Vagina (tissue), 2 donors: ENCODE measurements around the gene RAB1A. TPM values are rescaled to one million over a fixed set of nuclear protein-coding genes. Genes with fewer than 3 reads are reported as not detected.
"Not testable (repeated sequence)": the region's sequence is repeated elsewhere in the genome, so short reads cannot be mapped to it uniquely, and the experiment has no call there.

ENCODE experiments used
- DNase-seq, 2 donors: peaks; one replicate each; pipeline ENCODE4 v3.0.0-alpha.2; 2017; ENCODE audit errors: extremely low spot score in 2 of 2
- H3K27ac ChIP-seq: fragments of 200-600 bp; sonication (generic); one replicate; pipeline ENCODE4 v1.5.1; 2019
- H3K27me3 ChIP-seq: fragments of 200-600 bp; sonication (generic); one replicate; pipeline ENCODE4 v1.5.1; 2019
- H3K36me3 ChIP-seq, 2 donors: fragments of 200-600 bp; sonication (generic); one replicate each; pipeline ENCODE4 v1.5.1; 2017 to 2019
- H3K4me1 ChIP-seq: fragments of 200-600 bp; sonication (generic); one replicate; pipeline ENCODE4 v1.5.1; 2019
- H3K4me3 ChIP-seq, 2 donors: fragments of 200-600 bp; sonication (generic); 1 replicate in 1 of 2; 2 replicates in 1 of 2; pipeline ENCODE4 v1.5.1; 2016 to 2019
- H3K9me3 ChIP-seq: fragments of 200-600 bp; sonication (generic); one replicate; pipeline ENCODE4 v1.5.1; 2019
- POLR2A ChIP-seq, 2 donors: fragments of 450-650 bp; IDR thresholded peaks; one replicate each; pipeline ENCODE4 v1.6.1; 2017; ENCODE audit warnings: antibody characterized with exemption in 2 of 2, mild to moderate bottlenecking in 2 of 2, moderate library complexity in 2 of 2
- POLR2AphosphoS5 ChIP-seq, 2 donors: sonication (generic); formaldehyde crosslinking; IDR thresholded peaks; one replicate each; pipeline ENCODE4 v1.9.0; 2017; ENCODE audit warnings: antibody characterized with exemption in 2 of 2, mild to moderate bottlenecking in 2 of 2, low read depth in 1 of 2; ENCODE audit not compliant: insufficient read depth in 1 of 2
- intact Hi-C: fragments of 100-400 bp; cut with DNase I; formaldehyde crosslinking; loops from one replicate; pipeline ENCODE4 v1.15.1; 2023
- total RNA-seq: library from RNA; depleted of rRNA; stranded (reverse); fragments of >200 nt; gene quantifications from one replicate; pipeline ENCODE4 v1.2.3, GENCODE V29; 2016
- TF ChIP-seq, protein P1 (sequence below), 3 experiments: fragments of 450-650 bp in 2 of 3; fragments of 200-600 bp in 1 of 3; sonication (generic) in 1 of 3; IDR thresholded peaks; one replicate each; pipeline ENCODE4 v1.5.1; 2017 to 2019; ENCODE audit warnings: antibody characterized with exemption in 3 of 3, mild to moderate bottlenecking in 2 of 3, moderate library complexity in 2 of 3

The RAB1A gene
- total RNA-seq, 1 donor from 2014 or later: 92.3 TPM

DNA sequence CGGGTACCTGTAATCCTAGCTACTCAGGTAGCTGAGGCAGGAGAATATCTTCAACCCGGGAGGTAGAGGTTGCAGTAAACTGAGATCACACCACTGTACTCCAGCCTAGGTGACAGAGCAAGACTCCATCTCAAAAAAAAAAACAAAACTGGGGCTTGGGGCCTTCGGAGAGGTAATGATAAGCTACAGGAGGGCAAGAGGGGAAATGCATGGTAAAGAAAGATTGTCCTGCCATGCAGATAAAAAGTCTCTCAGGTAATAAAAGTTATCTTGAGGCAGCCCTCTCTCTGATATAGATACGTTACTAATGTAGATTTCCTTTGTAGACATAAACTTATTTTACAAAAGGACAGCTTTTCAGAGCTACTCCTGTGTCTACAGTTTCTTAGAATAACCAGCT, 3.7 kb upstream of the RAB1A start:
- Histone ChIP-seq H3K9me3 (no peaks in the 10 kb centered on the region), H3K4me3 (no peak overlapping the region), H3K27ac (no peak overlapping the region), H3K36me3 (no peaks in the 10 kb centered on the region), H3K27me3 (no peaks in the 10 kb centered on the region), H3K4me1 (peaks cover 5% of the 10 kb centered on the region)
- TF ChIP-seq POLR2A (IDR thresholded peaks at IDR 0.05) (no peak), POLR2AphosphoS5 (IDR thresholded peaks at IDR 0.05; ENCODE audit: insufficient read depth in 1 of 2, low read depth in 1 of 2) (no peak)
- TF ChIP-seq, protein P1, sequence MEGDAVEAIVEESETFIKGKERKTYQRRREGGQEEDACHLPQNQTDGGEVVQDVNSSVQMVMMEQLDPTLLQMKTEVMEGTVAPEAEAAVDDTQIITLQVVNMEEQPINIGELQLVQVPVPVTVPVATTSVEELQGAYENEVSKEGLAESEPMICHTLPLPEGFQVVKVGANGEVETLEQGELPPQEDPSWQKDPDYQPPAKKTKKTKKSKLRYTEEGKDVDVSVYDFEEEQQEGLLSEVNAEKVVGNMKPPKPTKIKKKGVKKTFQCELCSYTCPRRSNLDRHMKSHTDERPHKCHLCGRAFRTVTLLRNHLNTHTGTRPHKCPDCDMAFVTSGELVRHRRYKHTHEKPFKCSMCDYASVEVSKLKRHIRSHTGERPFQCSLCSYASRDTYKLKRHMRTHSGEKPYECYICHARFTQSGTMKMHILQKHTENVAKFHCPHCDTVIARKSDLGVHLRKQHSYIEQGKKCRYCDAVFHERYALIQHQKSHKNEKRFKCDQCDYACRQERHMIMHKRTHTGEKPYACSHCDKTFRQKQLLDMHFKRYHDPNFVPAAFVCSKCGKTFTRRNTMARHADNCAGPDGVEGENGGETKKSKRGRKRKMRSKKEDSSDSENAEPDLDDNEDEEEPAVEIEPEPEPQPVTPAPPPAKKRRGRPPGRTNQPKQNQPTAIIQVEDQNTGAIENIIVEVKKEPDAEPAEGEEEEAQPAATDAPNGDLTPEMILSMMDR (IDR thresholded peaks at IDR 0.05): no peak
- DNase-seq: no peak
- intact Hi-C loops: loop anchor here (5.0 kb wide), 1 partner anchor 76 kb away; the partner anchor contains the start of gene CEP68

DNA sequence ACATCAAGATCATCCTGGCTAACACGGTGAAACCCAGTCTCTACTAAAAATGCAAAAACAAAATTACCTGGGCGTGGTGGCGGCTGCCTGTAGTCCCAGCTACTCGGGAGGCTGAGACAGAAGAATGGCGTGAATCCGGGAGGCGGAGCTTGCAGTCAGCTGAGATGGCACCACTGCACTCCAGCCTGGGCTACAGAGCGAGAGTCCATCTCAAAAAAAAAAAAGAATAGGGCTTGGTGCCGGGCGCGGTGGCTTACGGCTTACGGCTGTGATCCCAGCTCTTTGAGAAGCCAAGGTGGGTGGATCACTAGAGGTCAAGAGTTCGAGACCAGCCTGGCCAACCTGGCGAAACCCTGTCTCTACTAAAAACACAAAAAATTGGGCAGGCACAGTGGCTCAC, 3.0 kb upstream of the RAB1A start:
- not testable (repeated sequence) for H3K4me3 ChIP-seq, H3K27me3 ChIP-seq, H3K36me3 ChIP-seq, DNase-seq, H3K27ac ChIP-seq, H3K9me3 ChIP-seq
- H3K4me1 ChIP-seq: peaks cover 12% of the 10 kb centered on the region
- intact Hi-C loops: loop anchor here (5.0 kb wide), 1 partner anchor 76 kb away; the partner anchor contains the start of gene CEP68

DNA sequence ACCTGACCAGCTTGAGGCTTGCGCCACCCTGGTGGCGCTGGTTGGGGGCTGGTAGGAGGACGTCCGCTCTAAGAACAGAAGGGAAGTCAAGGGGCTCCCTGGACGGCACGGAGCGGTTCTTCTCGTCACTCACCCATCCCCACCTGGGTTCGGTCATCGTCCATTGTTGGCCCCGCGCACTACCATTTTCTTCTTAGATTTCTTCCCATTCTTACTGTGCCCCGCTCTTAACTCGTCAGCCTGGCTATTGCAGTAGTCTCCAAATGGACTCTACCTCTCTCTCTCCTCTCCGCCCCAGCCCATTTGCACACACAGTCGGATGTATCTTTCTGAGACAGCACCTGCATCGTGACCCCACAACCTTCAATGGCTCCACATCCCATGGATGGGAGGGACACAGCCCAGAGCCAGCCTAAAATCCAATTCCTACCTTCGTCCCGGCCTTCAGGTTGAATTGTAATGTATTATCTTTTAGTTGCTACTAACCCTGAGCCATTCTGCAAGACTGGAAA, 814 bp upstream of the RAB1A start:
- TF ChIP-seq, protein P1 (IDR thresholded peaks at IDR 0.05): no peak
- TF ChIP-seq POLR2A (IDR thresholded peaks at IDR 0.05) (no peak), POLR2AphosphoS5 (IDR thresholded peaks at IDR 0.05; ENCODE audit: insufficient read depth in 1 of 2, low read depth in 1 of 2) (no peak)
- intact Hi-C loops: loop anchor here (5.0 kb wide), 1 partner anchor 73 kb away; the partner anchor contains the start of gene CEP68
- peak overlapping the region; percentile 98 for H3K27ac ChIP-seq
- H3K4me1 ChIP-seq: peaks cover 34% of the 10 kb centered on the region
- no peaks in the 10 kb centered on the region for H3K27me3 ChIP-seq
- H3K36me3 ChIP-seq: no peaks in the 10 kb centered on the region
- H3K9me3 ChIP-seq: no peaks in the 10 kb centered on the region
- peak overlapping the region; percentile 98 to 99 for H3K4me3 ChIP-seq
- DNase-seq: no peak

DNA sequence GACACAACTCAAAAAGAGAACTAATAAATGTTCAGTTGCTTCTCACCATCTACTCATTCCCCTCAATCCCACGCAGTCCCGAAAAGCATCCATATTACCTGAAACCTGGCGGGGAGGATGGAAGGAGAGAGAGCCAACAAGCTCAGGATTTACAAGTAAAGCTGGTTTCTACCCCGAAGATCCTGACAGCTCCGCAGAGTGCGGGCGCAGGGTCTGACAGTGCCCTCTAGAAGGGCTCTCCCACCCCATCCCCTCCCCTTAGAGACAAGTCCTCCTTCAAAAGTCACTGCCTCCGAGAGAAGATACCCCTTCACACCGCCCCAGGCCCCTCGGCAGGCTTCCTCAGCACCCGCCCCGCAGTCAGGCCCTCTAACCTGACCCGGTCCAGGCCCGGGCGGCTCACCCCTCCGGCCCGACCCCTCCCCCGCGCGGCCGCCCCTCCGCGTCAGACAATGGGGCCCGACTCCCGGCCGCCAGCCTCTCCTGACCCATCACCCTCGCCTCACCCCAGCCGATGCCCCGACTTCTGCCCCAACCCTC, 550 bp downstream of the RAB1A start:
- Histone ChIP-seq H3K4me3 (peak overlapping the region; percentile 98 to 99), H3K9me3 (no peaks in the 10 kb centered on the region), H3K36me3 (no peaks in the 10 kb centered on the region), H3K27ac (peak overlapping the region; percentile 98), H3K4me1 (peaks cover 48% of the 10 kb centered on the region), H3K27me3 (no peaks in the 10 kb centered on the region)
- TF ChIP-seq POLR2AphosphoS5 (IDR thresholded peaks at IDR 0.05; ENCODE audit: insufficient read depth in 1 of 2, low read depth in 1 of 2): no peak
- no peak for TF ChIP-seq POLR2A (IDR thresholded peaks at IDR 0.05)
- TF ChIP-seq, protein P1 (IDR thresholded peaks at IDR 0.05): no peak
- intact Hi-C loops: no loop called here
- DNase-seq: peak in 1 of 2 donors; percentile 93

DNA sequence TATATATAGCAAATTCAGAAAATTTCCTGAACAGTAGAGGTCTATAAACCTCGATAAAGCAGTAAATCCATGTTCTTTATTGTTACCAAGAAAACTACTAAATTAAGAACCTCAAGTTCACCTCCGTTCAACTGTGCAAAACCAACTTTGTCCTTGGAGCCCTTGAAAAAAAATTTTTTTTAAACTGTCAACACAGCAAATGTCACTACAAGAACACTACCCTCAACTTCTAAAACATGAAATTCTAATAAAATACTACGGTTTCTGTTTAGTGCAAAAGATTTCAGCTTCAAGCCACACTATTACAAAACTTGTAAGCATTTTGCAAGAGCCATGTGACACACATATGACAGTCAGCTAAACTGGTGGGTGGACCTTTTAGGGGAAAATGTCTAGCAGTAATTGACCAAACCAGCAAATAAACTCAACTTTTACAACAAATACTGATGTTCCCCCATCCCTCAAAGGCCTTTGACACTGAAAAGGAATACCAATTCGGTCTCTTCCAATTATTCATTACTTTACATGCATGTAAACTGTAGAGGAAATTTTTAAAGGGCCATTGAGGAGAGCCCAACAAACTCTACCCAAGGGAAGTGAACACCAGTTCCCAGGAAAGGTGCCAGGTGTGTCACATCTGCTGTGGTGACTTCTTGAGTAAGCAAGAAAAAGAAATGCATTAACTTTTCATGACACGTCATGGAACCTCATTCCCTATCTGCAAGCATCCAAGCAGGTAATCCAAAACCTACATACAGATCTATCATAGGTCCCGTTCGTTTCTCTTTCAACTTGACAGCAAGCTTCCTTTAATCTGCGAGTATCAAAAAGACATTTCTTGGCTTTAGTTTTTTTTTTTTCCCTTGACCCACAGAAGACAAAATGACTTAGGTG, 1.4 kb downstream of the RAB1A start:
- H3K27ac ChIP-seq: peak overlapping the region; percentile 98
- no peaks in the 10 kb centered on the region for H3K27me3 ChIP-seq
- DNase-seq: no peak
- intact Hi-C loops: no loop called here
- TF ChIP-seq POLR2AphosphoS5 (IDR thresholded peaks at IDR 0.05; ENCODE audit: insufficient read depth in 1 of 2, low read depth in 1 of 2): peak in 1 of 2 donors; percentile 89
- TF ChIP-seq POLR2A (IDR thresholded peaks at IDR 0.05): no peak
- H3K4me3 ChIP-seq: peak overlapping the region; percentile 98 to 99
- H3K4me1 ChIP-seq: peaks cover 56% of the 10 kb centered on the region
- no peaks in the 10 kb centered on the region for H3K36me3 ChIP-seq
- no peaks in the 10 kb centered on the region for H3K9me3 ChIP-seq

DNA sequence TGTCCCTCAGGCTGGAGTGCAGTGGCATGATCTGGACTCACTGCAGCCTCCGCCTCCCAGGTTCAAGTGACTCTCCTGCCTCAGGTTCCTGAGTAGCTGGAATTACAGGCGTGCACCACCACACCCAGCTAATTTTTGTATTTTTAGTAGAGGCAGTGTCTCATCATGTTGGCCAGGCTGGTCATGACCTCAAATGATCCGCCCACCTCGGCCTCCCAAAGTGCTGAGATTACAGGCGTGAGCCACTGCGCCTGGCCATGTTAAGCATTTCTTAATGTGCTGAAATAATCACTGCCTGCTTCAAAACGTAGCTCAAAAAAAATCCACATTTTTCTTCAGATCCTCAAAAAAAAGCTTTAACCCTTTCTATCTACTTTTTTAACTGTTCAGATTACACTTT, 4.4 kb downstream of the RAB1A start:
- DNase-seq, H3K36me3 ChIP-seq: not testable (repeated sequence)

More for the DNA sequence above, 4.4 kb downstream of the RAB1A start:
- Histone ChIP-seq H3K4me1 (peaks cover 78% of the 10 kb centered on the region), H3K27ac (peak overlapping the region; percentile 98)
- H3K9me3 ChIP-seq, intact Hi-C loops, H3K4me3 ChIP-seq, H3K27me3 ChIP-seq: not testable (repeated sequence)
